Large intestine (tissue), 3 donors: ENCODE data around the gene OCEL1. TPM values are rescaled to one million over a fixed set of nuclear protein-coding genes. Genes with fewer than 3 reads are reported as not detected.

Source experiments
- DNase-seq, 2 donors: peaks; one replicate each; pipeline versions ENCODE4 v3.0.0 to v3.0.0-alpha.2; 2013
- H3K27ac ChIP-seq: one replicate; pipeline ENCODE4 v1.5.1; 2013; ENCODE audit warnings: low read length
- H3K27me3 ChIP-seq: 2 replicates; pipeline ENCODE4 v1.6.1; 2013; ENCODE audit warnings: low read length; ENCODE audit not compliant: control insufficient read depth, insufficient read depth
- H3K36me3 ChIP-seq: 2 replicates; pipeline ENCODE4 v1.6.1; 2013; ENCODE audit warnings: low read length; ENCODE audit not compliant: control insufficient read depth, insufficient read depth
- H3K4me1 ChIP-seq: one replicate; pipeline ENCODE4 v1.6.1; 2013; ENCODE audit warnings: low read length; ENCODE audit not compliant: control insufficient read depth, insufficient read depth
- H3K4me3 ChIP-seq: one replicate; pipeline ENCODE4 v1.5.1; 2013; ENCODE audit warnings: low read length
- H3K9me3 ChIP-seq: one replicate; pipeline ENCODE4 v1.6.1; 2013; ENCODE audit warnings: mild to moderate bottlenecking, low read depth, low read length, moderate library complexity; ENCODE audit not compliant: control insufficient read depth
- WGBS: methylation state at CpG from one replicate; pipeline ENCODE4 v1.1.5; 2013; ENCODE audit warnings: low lambda C conversion rate; ENCODE audit not compliant: insufficient coverage; 5-methylcytosine and 5-hydroxymethylcytosine counted together
- polyA plus RNA-seq: library from polyadenylated mRNA; unstranded; fragments of 120-200 nt; gene quantifications from one replicate; pipeline ENCODE4 v1.2.1, GENCODE V29; 2013

OCEL1 gene
- polyA plus RNA-seq, 1 donor = 33.0 TPM

- peaks cover 1% of the 10 kb centered on the region for H3K4me1 ChIP-seq
- H3K36me3 ChIP-seq = peaks cover 47% of the 10 kb centered on the region
- H3K4me3 ChIP-seq = no peak overlapping the region
- no CpG with 5 or more reads among the region's 28 CpGs for WGBS
- H3K27ac ChIP-seq = no peak overlapping the region
- no peak for DNase-seq
- H3K9me3 ChIP-seq = no peaks in the 10 kb centered on the region
- no peaks in the 10 kb centered on the region for H3K27me3 ChIP-seq
These were observed 16.6 kb upstream of the OCEL1 start for GRCh38 chr19:17209126-17210036.

GRCh38 chr19:17210296-17210695 is 15.7 kb upstream of the OCEL1 start:
- no peaks in the 10 kb centered on the region for H3K27me3 ChIP-seq
- no CpG with 5 or more reads among the region's 14 CpGs for WGBS
- no peak overlapping the region for H3K27ac ChIP-seq
- H3K4me1 ChIP-seq = peaks cover 6% of the 10 kb centered on the region
- no peaks in the 10 kb centered on the region for H3K9me3 ChIP-seq
- peaks cover 44% of the 10 kb centered on the region for H3K36me3 ChIP-seq
- no peak overlapping the region for H3K4me3 ChIP-seq
- no peak for DNase-seq

- H3K4me1 ChIP-seq = peaks cover 14% of the 10 kb centered on the region
- WGBS = no CpG with 5 or more reads among the region's 58 CpGs
- H3K9me3 ChIP-seq = no peaks in the 10 kb centered on the region
- DNase-seq = no peak
- H3K27me3 ChIP-seq = no peaks in the 10 kb centered on the region
- peaks cover 36% of the 10 kb centered on the region for H3K36me3 ChIP-seq
- no peak overlapping the region for H3K27ac ChIP-seq
- H3K4me3 ChIP-seq = no peak overlapping the region
These were observed 14.2 kb upstream of the OCEL1 start for GRCh38 chr19:17211547-17212446.

- peaks cover 43% of the 10 kb centered on the region for H3K36me3 ChIP-seq
- H3K4me1 ChIP-seq = peaks cover 14% of the 10 kb centered on the region
- no peak overlapping the region for H3K4me3 ChIP-seq
- H3K27me3 ChIP-seq = no peaks in the 10 kb centered on the region
- WGBS = no CpG with 5 or more reads among the region's 5 CpGs
- DNase-seq = no peak
- no peaks in the 10 kb centered on the region for H3K9me3 ChIP-seq
- H3K27ac ChIP-seq = no peak overlapping the region
These were observed 12.7 kb upstream of the OCEL1 start for GRCh38 chr19:17213334-17213733.

- Histone ChIP-seq H3K4me1 (peaks cover 14% of the 10 kb centered on the region), H3K4me3 (peak overlapping the region; percentile 67), H3K36me3 (peaks cover 36% of the 10 kb centered on the region), H3K27me3 (no peaks in the 10 kb centered on the region), H3K9me3 (no peaks in the 10 kb centered on the region), H3K27ac (peak overlapping the region; percentile 77)
- no peak for DNase-seq
- no CpG with 5 or more reads among the region's 16 CpGs for WGBS
These were observed 11.4 kb upstream of the OCEL1 start for GRCh38 chr19:17214508-17215126.

- no CpG with 5 or more reads among the region's 56 CpGs for WGBS
- peak; percentile 91 to 98 for DNase-seq
- no peaks in the 10 kb centered on the region for H3K9me3 ChIP-seq
- no peaks in the 10 kb centered on the region for H3K27me3 ChIP-seq
- H3K27ac ChIP-seq = peak within 1 kb of the TSS; percentile 77
- peaks cover 14% of the 10 kb centered on the region for H3K4me1 ChIP-seq
- H3K36me3 ChIP-seq = peaks cover 29% of the 10 kb centered on the region
- H3K4me3 ChIP-seq = peak within 1 kb of the TSS; percentile 67
These were observed 10.7 kb upstream of the OCEL1 start, which contains the start of gene USE1 for GRCh38 chr19:17215127-17215971. Gene USE1, plus strand, starts transcription at chr19:17215357. Its CDS starts 49 bp downstream, at chr19:17215406.

GRCh38 chr19:17216058-17216670 is 9.9 kb upstream of the OCEL1 start:
- no CpG with 5 or more reads among the region's 13 CpGs for WGBS
- Histone ChIP-seq H3K36me3 (peaks cover 23% of the 10 kb centered on the region), H3K4me3 (peak overlapping the region; percentile 67), H3K9me3 (no peaks in the 10 kb centered on the region), H3K27me3 (no peaks in the 10 kb centered on the region), H3K27ac (no peak overlapping the region), H3K4me1 (peaks cover 14% of the 10 kb centered on the region)
- no peak for DNase-seq

GRCh38 chr19:17219286-17219685 is 6.7 kb upstream of the OCEL1 start:
- no CpG with 5 or more reads among the region's 8 CpGs for WGBS
- H3K27me3 ChIP-seq = no peaks in the 10 kb centered on the region
- peaks cover 14% of the 10 kb centered on the region for H3K4me1 ChIP-seq
- no peak for DNase-seq
- peaks cover 16% of the 10 kb centered on the region for H3K36me3 ChIP-seq
- no peak overlapping the region for H3K27ac ChIP-seq
- H3K9me3 ChIP-seq = no peaks in the 10 kb centered on the region
- no peak overlapping the region for H3K4me3 ChIP-seq

GRCh38 chr19:17220207-17220758 is 5.7 kb upstream of the OCEL1 start:
- Histone ChIP-seq H3K27me3 (no peaks in the 10 kb centered on the region), H3K36me3 (peaks cover 16% of the 10 kb centered on the region), H3K4me1 (peaks cover 8% of the 10 kb centered on the region), H3K4me3 (no peak overlapping the region), H3K27ac (no peak overlapping the region), H3K9me3 (no peaks in the 10 kb centered on the region)
- peak in 1 of 2 donors; percentile 72 for DNase-seq
- WGBS = no CpG with 5 or more reads among the region's 14 CpGs
